ENCODE measurements around the gene SLC6A16.

The SLC6A16 gene

DNA sequence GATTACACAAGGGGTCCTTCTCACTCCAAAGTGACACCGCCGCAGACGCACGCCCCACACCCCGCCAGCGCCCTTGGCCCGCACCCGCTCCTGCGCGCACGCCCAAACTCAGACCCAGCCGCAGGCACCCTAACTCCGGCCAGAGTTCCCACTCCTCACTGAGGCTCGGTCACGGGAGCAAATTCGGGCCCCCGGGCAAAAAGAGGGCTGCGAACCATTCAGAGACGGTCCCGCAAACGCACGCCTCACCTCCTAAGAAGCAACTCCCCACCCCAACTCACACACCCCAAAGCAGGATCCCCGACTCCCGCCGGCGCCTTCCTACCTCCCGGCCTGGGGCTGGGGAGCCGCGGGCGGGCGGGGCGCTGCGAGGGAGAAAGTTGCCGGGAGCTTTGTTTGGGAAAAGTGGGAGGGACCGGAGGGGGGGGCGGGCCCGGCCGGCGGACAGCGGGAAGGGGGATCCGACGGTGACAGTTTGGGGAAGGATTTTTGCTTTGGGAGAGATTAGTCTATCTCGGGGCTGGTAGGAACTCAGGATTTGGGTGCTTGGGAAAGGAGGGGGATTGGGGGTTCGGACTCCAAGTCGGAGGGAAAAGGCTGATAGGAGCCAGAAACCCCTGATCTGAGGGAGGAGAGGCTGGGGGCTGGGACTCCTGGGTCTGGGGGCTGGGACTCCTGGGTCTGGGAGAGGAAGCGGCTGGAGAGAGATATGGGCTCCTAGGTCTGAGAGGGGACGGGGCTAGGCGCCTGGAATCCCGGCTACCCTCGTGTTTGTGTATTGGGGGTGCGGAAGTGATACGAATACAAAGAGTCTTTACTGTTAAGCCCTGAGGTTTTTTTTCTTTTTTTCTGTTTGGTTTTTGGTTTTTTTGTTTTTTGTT lies 37.3 kb upstream of the SLC6A16 start, which contains the start of gene TEAD2:
TSS of gene TEAD2 (minus strand) at position 369 of the 881 bp plus-strand sequence. CDS start 2,341 bp downstream, outside the sequence.
- Histone ChIP-seq H3K9me3 (replicated peaks in 1 of 11) (peaks cover 8 to 12% (median 10%) of the 10 kb centered on the region in 11 experiments; a peak in 20 of 22 replicates), H3K4me3 (peak within 1 kb of the TSS in 2 of 10 experiments; percentile 8 to 12; a peak in 1 of 20 replicates), H3K9ac (no peak within 1 kb of the TSS), H3K4me2 (no peak within 1 kb of the TSS), H3K27ac (no peak within 1 kb of the TSS), H3K27me3 (peaks cover 53 to 80% (median 67%) of the 10 kb centered on the region in 11 experiments), H4K20me1 (no peaks in the 10 kb centered on the region; a peak in 1 of 22 replicates), H3K36me3 (no peaks in the 10 kb centered on the region), H3K4me1 (peaks cover 0 to 2% (median 0%) of the 10 kb centered on the region in 10 experiments; a peak in 2 of 20 replicates)
- no peak for TF ChIP-seq Cebpa-rat (IDR thresholded peaks at IDR 0.05)

DNA sequence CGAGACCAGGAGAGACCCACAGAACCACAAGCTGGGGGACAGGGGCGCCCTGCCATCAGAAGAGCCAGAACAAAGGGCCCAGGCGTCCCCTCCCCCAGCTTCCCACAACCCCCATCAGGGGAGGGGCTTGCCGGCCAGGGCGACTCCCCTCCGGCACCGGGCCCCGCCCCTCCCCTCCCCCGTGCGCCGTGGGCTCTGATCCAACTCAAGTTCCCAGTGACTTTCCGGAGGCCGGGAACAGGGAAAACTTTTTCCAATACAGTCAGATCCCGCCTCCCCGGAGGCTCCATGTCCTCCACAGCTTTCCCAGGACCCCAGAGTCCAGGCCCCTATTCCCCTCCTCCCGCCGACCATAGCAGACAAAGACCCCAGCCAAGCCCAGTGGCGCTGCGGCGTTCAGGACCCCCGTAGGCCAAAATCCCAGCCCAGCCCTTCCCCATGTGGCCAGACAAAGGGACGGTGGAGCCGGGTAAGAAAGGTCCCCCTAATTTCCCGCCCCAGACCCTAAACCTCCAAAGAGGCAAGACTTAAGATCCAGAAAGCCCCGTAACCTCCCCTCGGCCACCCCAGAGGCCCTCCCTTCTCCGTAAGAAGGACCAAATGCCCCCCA lies 36.6 kb upstream of the SLC6A16 start:
- Histone ChIP-seq H4K20me1 (no peaks in the 10 kb centered on the region; a peak in 1 of 22 replicates), H3K27me3 (peaks cover 53 to 87% (median 69%) of the 10 kb centered on the region in 11 experiments), H3K9ac (no peak overlapping the region), H3K4me3 (no peak overlapping the region), H3K9me3 (replicated peaks in 1 of 11) (peaks cover 8 to 12% (median 10%) of the 10 kb centered on the region in 11 experiments; a peak in 20 of 22 replicates), H3K4me2 (no peak overlapping the region), H3K27ac (no peak overlapping the region), H3K36me3 (no peaks in the 10 kb centered on the region), H3K4me1 (peaks cover 0 to 7% (median 4%) of the 10 kb centered on the region in 10 experiments; a peak in 16 of 20 replicates)
- TF ChIP-seq Cebpa-rat (IDR thresholded peaks at IDR 0.05), result no peak

DNA sequence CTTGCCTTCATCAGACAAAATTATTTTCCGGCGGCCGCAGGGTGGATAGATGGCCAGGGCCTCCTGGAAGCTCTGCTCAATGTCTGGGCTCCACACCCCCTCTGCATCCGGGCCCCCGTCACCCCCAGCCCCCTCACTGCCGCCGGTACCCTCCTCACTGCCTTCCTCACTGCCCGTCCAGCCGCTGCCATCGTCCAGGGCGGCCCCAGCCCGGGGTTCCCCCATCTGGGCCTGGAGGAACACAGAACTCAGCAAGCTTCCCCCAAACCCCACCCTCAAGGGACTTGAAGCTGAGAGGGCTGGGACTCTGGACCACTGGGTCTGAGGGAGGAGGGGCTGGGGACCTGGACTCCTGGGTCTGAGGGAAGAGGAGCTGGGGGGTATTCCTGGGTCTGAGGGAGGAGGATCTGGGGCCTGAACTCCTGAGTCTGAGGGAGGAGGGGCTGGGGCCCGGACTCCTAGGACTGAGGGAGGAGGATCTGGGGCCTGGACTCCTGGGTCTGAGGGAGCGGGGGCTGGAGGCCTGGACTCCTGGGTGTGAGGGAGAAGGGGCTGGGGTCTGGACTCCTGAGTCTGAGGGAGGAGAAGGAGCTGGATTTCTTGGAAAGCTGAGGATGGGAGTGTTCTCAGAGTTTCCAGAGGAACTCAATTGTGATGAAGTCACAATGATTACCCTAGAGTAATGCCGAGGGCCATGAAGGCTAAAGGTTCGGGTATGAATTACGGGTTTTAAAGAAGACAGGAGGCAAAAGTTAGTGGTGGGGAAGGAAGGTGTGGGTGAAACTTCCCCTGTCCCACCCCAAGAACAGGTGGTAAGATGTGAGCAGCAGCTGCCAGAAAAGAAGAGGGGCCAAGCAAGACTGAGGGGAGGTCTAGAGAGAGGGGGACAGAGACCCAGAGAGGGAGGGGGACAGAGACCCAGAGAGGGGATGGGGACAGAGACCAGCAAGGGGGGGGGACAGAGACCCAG lies 35.1 kb upstream of the SLC6A16 start:
- peaks cover 53 to 94% (median 79%) of the 10 kb centered on the region in 11 experiments for H3K27me3 ChIP-seq
- H3K4me2 ChIP-seq, result no peak overlapping the region
- H3K9me3 ChIP-seq (replicated peaks in 1 of 11), result peaks cover 8 to 12% (median 10%) of the 10 kb centered on the region in 11 experiments; a peak in 20 of 22 replicates
- no peaks in the 10 kb centered on the region; a peak in 1 of 22 replicates for H4K20me1 ChIP-seq
- H3K4me1 ChIP-seq, result peaks cover 13 to 21% (median 18%) of the 10 kb centered on the region in 10 experiments
- no peaks in the 10 kb centered on the region for H3K36me3 ChIP-seq
- no peak overlapping the region for H3K4me3 ChIP-seq
- no peak overlapping the region for H3K9ac ChIP-seq
- TF ChIP-seq Cebpa-rat (IDR thresholded peaks at IDR 0.05), result no peak
- no peak overlapping the region for H3K27ac ChIP-seq

DNA sequence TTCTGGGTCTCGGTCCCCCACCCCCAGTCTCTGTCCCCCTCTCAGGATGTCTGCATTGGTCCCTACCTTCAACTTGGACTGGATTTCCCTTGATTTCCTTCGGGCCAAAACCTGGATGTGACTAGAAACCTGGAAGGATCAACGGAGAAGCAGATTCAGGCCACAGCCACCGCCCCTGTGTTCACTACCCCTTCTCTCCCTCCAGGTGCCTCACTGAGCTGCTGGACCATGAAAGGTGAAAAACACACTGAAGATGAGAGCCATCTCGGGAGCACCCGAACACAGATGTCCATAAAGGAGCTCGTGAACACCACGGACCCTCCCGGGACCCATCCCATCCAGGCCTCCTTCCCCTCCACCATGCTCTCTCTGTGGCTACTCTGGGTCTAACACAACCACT lies 32.2 kb upstream of the SLC6A16 start:
- H3K9ac ChIP-seq, result no peak overlapping the region
- H3K4me2 ChIP-seq, result peak overlapping the region in 3 of 11 experiments; percentile 85 to 91 (median 87); a peak in 1 of 22 replicates
- H3K36me3 ChIP-seq, result no peaks in the 10 kb centered on the region
- H3K4me1 ChIP-seq, result peaks cover 13 to 32% (median 26%) of the 10 kb centered on the region in 10 experiments
- no peaks in the 10 kb centered on the region for H3K9me3 ChIP-seq (replicated peaks in 1 of 11)
- no peak overlapping the region for H3K4me3 ChIP-seq
- no peak for TF ChIP-seq Cebpa-rat (IDR thresholded peaks at IDR 0.05)
- no peak overlapping the region for H3K27ac ChIP-seq
- peaks cover 30 to 75% (median 56%) of the 10 kb centered on the region in 11 experiments for H3K27me3 ChIP-seq
- H4K20me1 ChIP-seq, result no peaks in the 10 kb centered on the region; a peak in 1 of 22 replicates

DNA sequence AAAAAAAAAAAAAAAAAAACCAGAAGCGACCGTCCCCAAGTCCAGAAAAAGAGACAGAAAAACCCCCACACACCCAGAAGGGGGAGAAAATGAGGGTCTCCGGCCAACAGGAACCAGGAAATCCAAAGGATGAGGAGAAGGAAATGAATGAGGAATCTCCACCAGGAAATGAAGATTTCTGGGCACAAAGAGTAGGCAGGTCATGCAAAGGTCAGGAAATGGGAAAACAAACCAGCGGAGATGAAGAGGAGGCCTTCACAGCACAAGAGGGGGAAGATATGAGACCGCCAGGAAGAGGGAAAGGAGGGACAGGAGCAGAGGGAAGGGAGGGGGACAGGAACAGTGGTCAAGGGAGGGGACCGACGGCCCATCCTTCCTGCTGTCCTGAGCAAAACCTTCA lies 31.4 kb upstream of the SLC6A16 start:
- H4K20me1 ChIP-seq, result no peaks in the 10 kb centered on the region
- peak overlapping the region in 1 of 11 experiments; percentile 39; a peak in 1 of 22 replicates for H3K9ac ChIP-seq
- TF ChIP-seq Cebpa-rat (IDR thresholded peaks at IDR 0.05), result no peak
- no peak overlapping the region for H3K4me3 ChIP-seq
- no peaks in the 10 kb centered on the region for H3K36me3 ChIP-seq
- H3K27ac ChIP-seq, result peak overlapping the region in 2 of 11 experiments; percentile 33 to 41; a peak in 2 of 22 replicates
- peaks cover 22 to 67% (median 48%) of the 10 kb centered on the region in 11 experiments for H3K27me3 ChIP-seq
- peak overlapping the region in 10 of 11 experiments; percentile 65 to 91 (median 83); a peak in 20 of 22 replicates for H3K4me2 ChIP-seq
- no peaks in the 10 kb centered on the region for H3K9me3 ChIP-seq (replicated peaks in 1 of 11)
- peaks cover 13 to 32% (median 26%) of the 10 kb centered on the region in 10 experiments for H3K4me1 ChIP-seq

DNA sequence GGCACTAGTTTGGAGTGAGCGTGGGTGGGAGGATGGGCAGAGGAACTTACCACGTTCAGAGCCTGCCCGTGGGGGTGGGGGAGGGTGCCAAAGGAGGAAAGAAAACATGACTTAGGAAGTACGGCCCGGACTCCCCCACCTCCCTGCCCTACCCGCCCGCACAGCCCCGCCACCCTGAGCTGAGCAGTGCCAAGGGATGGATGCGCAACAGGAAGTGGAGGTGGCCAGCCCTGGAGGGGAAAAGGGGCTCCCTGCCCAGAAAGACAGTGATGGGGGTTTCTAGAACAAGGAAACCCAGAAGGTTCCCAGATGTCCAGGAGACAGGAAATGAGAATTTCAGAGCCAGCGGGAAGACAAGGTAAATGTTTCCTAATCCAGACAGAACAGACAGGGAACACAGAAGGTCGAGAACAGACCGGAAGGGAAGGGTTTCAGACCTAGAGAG lies 30.9 kb upstream of the SLC6A16 start:
- peak overlapping the region in 3 of 11 experiments; percentile 26 to 41 (median 33); a peak in 3 of 22 replicates for H3K27ac ChIP-seq
- H3K4me1 ChIP-seq, result peaks cover 13 to 32% (median 26%) of the 10 kb centered on the region in 10 experiments
- H3K9me3 ChIP-seq (replicated peaks in 1 of 11), result no peaks in the 10 kb centered on the region
- no peak for TF ChIP-seq Cebpa-rat (IDR thresholded peaks at IDR 0.05)
- H3K36me3 ChIP-seq, result no peaks in the 10 kb centered on the region
- peak overlapping the region in 2 of 10 experiments; percentile 18 to 23; a peak in 2 of 20 replicates for H3K4me3 ChIP-seq
- H3K4me2 ChIP-seq, result peak overlapping the region; percentile 65 to 91 (median 81)
- no peaks in the 10 kb centered on the region for H4K20me1 ChIP-seq
- H3K9ac ChIP-seq, result peak overlapping the region in 2 of 11 experiments; percentile 39 to 42; a peak in 2 of 22 replicates
- peaks cover 18 to 62% (median 44%) of the 10 kb centered on the region in 11 experiments for H3K27me3 ChIP-seq

DNA sequence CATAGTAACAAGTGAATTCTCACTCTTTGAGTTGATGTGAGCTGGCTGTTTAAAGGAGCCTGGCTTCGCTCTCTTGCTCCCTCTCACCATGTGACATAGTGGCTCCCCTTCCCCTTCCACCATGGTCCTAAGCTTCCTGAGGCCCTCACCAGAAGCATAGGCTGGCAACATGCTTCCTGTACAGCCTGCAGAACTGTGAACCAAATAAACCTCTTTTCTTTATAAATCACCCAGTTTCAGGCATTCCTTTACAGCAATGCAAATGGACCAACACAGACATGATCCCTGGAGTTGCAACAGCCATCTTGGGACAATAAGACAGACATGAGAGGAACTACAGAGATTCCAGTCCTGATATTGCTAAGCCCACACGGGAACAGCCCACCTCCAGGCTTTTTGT lies 24.6 kb upstream of the SLC6A16 start:
- peaks cover 0 to 15% (median 7%) of the 10 kb centered on the region in 11 experiments; a peak in 7 of 22 replicates for H3K9me3 ChIP-seq (replicated peaks in 1 of 11)
- no peak overlapping the region for H3K4me2 ChIP-seq
- H4K20me1 ChIP-seq, result no peaks in the 10 kb centered on the region; a peak in 1 of 22 replicates
- H3K27ac ChIP-seq, result no peak overlapping the region
- H3K27me3 ChIP-seq, result peaks cover 0 to 14% (median 8%) of the 10 kb centered on the region in 11 experiments; a peak in 10 of 22 replicates
- H3K4me1 ChIP-seq, result peaks cover 0 to 7% (median 2%) of the 10 kb centered on the region in 10 experiments; a peak in 8 of 20 replicates
- H3K4me3 ChIP-seq, result no peak overlapping the region
- no peak for TF ChIP-seq Cebpa-rat (IDR thresholded peaks at IDR 0.05)
- no peak overlapping the region for H3K9ac ChIP-seq
- no peaks in the 10 kb centered on the region for H3K36me3 ChIP-seq

All from BLaER1 treated with 17β-estradiol and CSF1 and Interleukin-3, amounts not matched to agents 10 nM and 100 nM (cell line).